Measurements from ENCODE around the gene SLC5A9.
"Not testable (repeated sequence)": the region's sequence is repeated elsewhere in the genome, so short reads cannot be mapped to it uniquely, and the experiment has no call there.

Gene SLC5A9

DNA sequence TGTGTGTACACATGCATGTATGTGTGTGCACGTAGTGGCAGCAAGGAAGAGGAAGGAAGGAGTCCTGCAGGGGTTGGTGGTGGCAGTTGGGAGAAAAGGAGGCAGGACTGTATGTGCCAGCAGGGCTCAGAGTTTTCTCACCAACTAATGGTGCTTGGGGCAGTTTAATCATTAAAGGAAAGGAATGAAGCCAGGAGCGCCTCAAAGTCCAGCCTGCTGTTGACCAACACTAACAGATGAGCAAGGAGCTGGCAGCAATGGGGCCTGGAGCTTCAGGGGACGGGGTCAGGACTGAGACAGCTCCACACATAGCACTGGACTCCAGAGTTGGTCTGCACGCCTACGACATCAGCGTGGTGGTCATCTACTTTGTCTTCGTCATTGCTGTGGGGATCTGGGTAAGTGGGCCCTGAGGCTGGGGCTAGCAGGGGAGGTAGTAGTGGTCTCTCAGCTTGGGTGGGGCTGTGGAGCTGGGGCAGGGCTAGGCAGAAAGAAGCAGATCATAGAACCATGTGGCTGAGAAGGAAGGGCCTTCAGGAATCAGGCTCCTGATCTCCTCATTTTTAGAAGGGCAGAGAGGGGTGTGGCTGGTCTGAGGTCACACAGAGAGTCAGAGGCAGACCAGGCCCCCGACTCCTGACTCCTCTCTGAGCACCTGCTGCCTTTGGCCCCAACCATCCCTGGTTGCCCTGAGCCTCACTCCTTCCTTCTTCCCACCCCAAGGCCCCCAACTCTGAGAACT, at the start of gene SLC5A9:
TSS of gene SLC5A9 (plus strand) at position 216 of the 742 bp plus-strand sequence. CDS start at position 237, 21 bp downstream.
- DNase-seq = no peak

DNA sequence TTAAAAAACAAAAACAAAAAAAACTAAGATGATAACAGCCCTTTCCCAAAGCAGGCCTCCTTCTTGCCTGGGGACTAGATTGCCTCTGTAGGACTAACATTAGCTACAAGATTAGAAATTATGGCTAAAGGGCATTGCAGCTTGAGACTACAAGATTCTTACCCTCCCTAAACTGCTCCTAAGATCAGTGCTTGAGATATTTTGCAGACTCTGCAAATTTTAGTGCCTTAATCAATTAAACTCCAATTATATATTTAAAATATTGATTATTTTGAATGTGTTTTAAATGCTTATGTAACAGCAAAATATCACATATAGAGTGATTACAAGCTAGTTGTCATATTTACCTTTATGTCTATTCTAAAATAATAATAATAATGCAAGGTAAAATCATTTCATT, 47.4 kb upstream of the SLC5A9 start:
- DNase-seq = no peak

DNA sequence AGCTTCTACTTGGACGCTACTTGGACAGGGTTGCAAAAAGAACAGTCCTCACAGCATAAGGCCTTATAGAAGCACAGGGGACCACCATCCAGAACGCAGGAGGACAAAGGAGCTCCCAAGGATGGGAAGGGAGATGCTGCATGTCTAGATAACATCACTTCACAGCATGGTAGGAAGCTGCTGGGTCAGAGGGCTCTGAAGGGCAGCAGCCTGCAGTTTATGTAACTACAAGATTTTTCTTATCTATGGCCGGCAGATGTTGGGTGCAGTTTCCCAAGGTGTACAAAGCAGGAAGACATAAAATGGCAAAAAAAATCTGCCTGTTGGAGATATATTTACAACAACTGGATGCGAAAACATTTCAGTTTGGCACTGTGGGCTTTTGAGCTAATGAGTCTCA, 45.3 kb upstream of the SLC5A9 start:
- DNase-seq = no peak

DNA sequence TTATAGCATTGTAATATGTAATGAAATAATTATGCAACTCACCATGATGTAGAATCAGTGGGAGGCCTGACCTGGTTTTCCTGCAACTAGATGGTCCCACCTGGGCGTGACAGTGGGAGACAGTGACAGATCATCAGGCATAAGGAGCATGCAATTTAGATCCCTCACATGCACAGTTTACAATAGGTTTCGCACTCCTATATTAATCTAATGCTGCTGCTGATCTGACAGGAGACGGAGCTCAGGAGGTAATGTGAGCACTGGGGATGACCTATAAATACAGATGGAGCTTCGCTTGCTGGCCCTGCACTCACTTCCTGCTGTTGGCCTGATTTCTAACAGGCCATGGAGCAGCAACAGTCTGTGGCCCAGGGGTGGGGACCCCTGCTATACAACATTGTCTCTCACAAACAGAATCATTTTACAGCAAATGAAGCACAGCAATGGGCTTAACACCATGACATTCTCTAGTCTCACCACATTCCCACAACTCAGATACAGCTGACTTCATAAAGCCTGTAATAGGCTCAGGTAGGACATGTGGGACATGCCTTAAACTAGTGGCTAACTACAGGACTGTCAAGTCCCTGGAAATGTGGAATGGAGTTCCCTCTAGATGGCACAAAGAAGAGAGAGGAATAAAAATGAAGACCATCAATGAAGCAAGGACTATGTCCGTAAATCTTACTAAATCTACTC, 40.7 kb upstream of the SLC5A9 start:
- no peak for DNase-seq

DNA sequence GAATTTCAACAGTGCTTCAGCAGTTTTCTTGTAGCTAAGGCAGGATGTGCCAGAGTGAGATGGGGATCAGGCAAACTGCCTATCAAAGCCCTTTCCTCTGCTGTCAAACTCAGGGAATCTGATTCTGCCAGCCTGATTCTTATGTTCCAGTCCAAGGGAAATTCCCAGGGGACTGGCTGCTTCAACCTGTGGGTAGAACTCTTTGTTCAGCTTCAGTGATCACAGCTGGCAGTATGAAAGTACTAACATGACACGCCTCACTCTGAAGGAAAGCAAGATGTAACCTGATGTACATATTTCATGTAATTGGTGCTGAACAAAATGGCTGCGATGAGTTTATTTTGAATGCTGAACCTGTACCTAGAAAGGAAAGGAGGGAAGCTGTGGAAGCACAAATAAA, 40.1 kb upstream of the SLC5A9 start:
- DNase-seq = no peak

DNA sequence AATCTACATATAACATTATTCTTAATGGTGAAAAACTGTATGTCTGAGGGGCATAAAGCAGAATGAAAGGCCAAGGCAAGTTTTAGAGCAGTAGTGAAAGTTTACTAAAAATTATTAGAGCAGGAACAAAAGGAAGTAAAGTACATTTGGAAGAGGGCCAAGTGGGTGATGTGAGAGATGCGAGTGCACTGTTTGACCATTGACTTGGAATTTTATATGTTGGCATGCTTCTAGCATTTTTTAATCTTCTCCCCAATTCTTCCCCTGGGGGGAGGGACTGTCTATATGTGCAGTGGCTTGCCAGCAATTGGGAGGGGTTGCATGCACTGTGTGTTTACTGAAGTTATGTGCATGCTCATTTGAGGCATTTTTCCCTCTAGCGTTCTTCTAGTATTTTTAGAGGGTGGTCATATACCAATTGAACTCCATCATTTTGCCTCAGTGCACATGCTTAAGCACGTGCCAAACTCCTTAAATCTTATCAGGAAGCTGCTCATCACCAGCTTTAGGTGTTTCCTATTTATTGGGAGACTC, 36.1 kb upstream of the SLC5A9 start:
- DNase-seq = no peak

DNA sequence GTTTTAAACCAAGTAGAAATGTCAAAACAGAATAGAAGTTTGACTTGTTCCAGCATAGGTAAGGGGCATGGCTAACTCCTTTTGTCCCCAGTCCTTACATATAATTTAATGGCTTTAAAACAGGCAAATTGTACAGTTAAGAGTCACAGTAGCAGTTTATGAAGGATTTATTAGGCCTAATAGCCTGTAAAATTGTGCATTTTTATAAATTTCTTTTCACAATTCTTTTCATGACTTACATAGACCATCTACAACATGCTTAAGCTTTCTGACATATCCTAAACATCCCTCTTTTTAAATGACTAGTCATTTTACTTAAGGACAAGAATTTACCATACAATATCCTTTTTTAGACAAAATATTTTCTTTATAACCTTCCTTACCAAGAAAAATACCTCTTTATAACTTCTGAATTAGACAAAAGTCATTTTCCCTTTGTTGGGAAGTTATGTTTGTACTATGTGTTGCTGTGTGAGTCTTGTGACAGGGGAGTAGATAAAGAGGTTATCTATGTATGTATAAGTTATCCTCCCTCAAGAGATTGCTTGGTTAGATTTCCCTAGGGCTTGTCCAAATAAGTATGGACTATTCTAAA, 34.5 kb upstream of the SLC5A9 start:
- DNase-seq = no peak

DNA sequence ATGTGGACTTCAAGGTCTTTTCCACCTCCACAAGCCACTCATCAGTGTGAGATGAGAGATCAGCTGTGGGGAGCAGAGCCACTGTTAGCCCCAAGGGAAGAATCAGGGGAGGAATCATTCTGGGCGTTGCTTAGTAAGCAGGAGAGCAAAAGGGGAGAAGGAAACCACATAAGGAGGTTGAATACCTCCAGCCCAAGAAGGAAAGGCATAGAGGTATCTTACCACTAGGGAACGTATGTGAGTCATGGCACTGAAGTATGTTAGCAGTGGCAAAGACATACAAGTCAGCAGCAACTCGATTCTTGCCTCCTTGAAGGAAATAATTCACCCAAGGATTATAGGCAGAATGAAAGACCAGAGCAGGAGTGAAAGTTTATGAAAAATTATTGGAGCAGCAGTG, 31.6 kb upstream of the SLC5A9 start:
- DNase-seq = no peak

DNA sequence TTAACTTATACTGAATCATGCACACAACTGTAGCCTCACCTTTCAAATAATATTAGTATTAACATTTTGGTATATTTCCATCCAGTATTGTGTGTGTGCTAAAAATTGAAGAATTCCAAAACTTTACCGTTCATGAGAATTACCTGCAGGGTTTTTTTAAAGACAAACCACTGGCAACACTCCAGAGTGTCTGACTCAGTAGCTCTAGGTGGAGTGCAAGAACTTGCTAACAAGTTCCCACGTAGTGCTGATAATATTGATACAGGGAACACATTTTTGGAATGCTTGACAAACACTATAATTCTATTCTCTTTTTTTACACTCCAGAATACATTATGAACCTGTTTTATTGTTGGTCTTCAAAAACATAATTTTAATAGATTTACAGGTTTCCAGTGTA, 27.7 kb upstream of the SLC5A9 start:
- DNase-seq = no peak

DNA sequence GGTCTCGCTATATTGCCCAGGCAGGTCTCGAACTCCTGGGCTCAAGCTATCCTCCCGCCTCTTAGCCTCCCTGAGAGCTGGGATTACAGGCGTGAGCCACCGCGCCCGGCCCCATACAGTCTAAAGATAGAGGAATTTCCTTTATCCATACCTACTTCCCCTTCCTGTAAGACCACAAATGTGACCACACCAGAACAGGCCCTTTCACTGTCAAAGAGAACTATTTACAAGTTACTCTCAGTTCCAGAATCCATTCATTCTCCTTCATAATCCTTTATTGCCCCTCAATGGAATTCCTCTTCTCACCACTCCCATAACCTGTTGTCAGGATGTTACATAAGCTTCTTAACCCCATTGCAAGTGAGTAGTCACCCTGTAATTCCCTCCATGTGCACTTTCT, 26.3 kb upstream of the SLC5A9 start:
- no peak for DNase-seq

DNA sequence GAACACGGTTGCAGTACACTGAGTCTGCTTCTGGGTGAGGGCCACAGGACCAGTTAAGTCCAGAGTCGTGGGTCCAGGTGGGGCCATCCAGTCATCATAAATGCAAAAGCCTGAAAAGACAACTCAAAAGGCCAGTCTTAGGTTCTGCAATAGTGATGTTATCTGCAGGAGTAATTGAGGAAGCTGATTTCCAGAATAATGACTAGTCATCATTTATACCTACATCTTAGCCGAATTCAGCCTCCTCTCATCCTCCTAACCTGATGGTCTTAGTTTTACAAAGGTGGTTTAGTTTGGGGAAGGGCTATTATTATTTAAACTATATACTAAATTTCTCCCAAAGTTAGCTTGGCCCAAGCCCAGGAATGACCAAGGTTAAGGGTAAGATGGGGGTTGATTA, 23.5 kb upstream of the SLC5A9 start:
- no peak for DNase-seq

DNA sequence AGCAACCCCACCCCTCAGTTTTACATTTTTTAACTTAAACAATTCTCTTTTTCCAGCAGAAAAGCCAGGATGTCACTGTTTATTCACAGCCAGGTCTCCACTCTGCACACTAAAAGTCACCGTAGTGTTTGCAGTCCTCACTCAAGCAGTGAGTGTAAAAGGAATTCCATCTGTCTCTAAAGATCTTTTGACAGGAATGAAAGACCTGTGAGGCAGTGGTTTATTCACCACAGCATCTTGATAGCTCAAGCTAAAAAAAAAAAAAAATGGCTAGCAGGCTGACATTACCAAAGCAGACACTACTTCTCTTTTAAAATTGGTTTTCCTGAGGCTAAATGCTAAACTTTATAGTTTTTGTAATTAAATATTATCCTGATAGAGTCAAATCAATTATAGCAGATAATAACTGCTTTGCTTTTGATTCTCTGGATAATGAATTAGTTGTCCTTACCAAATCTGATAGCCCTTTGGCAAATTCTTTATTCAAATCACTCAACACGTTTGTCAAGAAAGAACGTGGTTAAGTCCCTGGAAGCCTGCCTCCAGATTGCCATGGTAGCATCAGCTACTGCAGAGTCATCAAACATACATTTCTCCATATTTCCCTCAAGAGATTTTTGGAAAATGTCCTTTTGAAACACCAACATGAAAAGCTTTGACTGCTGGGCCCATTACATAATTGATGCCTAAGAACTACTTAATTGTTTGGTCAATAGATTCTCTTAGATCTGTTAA, 22.2 kb upstream of the SLC5A9 start:
- no peak for DNase-seq

DNA sequence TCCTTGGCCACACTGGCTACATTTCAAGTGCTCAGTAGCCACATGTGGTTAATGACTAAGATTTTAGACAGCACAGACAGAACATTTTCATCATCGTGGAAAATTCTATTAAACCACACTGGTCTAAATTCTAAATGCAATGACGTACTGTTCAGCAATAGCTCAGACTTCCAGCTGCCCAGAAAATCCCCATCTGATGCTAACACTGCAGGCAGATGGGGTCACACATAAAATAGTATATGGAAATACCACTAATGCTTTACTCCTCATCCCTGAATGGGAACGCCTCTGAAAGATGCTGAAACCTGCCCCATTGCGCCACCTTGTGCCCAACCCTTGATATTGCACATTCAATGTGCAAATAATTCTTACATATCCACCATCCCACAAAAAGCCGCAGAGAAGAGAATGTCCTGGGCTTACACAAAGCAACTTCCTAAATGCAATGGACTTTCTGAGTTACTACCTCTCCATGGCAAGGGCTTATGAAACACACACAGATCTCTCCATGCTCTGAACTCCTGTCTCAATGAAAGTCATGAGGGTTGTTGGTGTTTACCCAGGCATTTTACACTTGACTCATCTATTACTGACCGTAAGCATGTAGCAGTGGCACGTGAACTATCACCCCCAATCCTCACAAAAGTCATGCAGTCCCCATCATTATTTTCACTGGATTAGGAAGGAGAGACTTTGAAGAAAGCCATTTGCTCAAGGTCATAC, 20.3 kb upstream of the SLC5A9 start:
- DNase-seq = peak; percentile 8 to 9

DNA sequence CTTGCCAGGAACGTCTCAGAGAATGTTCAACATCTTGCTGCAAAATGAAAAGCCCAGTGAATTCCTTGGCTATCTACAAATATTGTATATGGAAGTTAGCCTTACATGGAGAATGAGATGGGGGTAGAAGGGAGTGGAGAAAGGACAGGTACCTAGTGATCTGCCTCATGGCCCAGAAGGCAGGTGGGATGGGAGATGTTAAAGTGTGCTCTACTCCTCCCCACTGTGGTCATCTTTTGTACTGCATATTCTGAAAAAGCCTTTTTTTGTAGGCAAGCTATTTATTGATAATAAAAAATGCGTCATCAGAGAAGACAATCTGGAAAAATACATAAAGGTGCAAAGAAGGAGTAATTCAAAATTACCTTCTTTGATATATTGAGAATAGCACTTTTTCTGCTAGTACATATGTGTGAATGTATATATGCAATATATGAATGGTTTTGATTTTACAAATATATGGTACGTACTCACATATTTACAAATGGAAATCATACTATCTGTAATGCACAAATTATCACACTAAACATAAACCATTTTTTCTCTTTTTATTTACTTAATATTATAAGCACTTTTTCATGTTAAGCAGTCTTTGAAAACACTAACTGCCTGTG, 19.1 kb upstream of the SLC5A9 start:
- DNase-seq = no peak

DNA sequence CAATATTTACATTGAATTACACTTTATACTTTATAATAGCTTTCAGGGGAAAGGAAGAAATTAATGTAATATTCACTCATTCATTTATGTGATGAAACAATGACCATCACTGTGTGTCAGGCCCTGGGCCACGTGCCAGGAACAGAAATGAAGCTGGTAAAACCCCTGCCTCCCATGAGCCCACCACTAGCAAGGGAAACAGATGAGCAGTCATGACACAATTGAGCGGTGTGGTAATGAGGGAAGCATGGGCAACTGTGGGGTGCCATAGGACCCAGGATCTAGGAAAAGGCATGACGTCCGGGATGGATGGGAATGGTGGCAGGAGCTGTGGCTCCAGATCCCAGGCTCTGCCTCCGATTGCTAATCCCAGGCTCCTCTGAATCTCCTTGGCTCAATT, 17.0 kb upstream of the SLC5A9 start:
- DNase-seq = no peak

DNA sequence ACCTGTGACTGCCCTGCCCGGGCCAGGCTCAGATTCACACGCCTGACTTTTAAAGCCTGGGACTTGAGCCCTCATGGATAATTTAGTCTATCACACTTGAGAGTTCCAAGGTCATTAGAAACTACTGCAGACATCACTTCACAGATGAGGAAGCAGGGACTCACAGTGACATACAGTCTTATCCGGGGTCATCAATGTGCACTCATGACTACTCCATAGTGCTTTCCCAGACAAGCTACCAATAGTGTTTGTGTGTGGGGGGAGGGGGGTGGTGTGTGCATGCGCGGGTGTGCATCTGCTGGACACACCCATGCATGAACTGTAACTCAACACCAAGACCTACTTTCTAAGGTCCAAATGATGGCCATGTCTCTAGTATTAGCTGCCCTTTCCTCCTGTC, 16.1 kb upstream of the SLC5A9 start:
- no peak for DNase-seq

DNA sequence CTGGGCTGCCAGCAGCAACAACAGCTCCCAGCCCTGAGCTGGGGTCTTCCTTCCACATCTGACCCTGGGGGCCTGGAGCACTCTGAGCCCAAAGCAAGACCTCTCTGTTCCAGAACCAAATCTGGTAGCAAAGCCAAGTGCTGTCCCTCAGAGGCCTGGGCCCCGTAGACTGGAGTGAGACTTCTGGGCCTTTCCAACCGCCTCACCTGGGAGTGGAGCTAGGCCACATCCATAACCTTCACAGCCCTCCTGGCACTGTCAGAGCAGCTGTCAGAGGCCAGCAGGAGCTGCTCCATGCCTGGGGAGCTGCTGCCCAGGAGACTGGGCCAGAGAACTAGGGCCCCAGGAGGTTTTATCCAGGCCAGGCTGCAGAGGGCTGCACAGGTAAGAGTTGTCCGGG, 15.4 kb upstream of the SLC5A9 start:
- DNase-seq = no peak

DNA sequence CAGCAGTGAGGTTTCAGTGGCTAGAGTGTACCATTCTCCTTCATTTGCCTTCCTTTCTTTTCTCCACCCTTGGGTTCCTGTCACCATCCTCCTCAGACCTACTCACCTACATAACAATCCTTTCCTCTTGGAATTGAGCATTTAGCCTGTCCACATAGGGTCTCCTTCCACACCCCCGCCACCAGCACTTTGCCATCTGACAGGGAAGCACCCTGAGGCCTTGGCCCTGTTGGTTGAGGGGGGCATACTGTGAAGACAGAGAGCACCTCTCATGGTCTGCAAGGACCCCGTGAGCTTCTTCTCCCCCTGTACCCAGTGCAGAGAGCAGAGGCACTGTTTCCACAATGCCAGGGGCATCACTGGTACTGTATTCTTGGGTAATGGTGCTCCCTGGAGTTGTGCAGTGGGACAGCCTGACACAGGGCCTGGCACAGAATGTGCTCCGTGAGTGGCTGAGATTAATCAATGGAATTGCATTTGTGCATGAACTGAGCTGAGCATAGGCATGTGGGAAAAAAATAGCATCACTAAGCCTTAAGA, 14.9 kb upstream of the SLC5A9 start:
- DNase-seq = no peak

DNA sequence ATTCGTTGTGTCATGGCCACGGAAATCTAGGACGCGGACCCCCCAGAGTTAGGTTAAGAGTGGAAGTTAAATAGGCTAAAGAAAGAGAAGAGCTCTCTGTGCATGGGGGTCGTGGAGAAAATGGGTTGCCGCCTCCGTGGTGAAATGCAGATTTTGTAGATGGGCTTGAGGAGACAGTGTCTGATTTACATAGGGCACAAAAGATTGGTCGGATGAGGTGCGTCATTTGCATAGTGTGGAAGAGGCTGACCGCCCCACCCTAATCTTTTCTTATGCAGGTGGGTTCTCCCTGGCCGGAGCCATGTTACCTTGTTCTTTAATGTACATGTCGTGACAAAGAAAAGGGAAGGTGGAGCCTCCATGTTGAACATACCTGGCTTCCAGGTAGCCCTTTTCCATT, 14.3 kb upstream of the SLC5A9 start:
- no peak for DNase-seq

DNA sequence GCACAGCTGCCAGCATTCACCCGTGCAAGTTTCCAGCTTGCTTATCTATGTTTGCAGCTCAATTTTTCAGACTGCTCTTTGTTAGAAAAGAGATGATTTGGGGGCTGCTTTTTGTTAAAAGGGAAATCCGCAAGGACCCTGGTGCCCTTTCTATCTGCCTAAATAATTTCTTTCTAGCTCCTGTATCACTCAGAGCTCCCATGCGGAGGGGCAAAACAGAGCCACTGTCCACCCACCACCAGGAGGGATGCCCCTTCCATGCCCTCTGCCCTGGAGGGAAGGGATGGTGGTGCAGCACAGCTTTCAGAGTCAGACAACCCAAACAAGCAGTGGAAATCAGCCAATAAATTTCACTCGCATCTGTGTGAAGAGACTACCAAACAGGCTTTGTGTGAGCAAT, 13.9 kb upstream of the SLC5A9 start:
- DNase-seq = no peak

DNA sequence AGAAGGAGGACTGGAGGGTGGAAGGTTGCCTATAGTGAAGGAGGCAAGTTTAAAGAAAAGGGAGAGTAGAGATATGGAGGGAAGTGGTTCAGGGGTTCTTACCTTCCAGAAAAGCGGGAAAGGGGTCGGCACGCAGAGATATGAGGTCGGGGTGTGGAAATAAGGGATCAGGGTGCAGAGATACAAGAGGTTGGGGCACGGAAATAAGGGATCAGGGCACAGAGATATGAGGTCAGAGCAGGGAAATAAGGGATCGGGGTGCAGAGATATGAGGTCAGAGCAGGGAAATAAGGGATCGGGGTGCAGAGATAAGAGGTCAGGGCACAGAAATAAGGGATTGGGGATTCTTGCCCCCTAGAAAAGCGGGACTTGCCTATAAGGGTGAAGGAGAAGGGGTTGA, 9.1 kb upstream of the SLC5A9 start:
- DNase-seq = not testable (repeated sequence)

DNA sequence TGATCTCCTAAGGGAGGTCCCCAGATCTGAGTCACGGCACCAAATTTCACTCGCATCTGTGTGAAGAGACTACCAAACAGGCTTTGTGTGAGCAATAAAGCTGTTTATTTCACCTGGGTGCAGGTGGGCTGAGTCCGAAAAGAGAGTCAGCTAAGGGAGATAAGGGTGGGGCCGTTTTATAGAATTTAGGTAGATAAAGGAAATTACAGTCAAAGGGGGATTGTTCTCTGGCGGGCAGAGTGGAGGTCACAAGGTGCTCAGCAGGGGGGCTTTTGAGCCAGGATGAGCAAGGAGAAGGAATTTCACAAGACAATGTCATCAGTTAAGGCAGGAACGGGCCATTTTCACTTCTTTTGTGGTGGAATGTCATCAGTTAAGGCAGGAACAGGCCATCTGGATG, 8.2 kb upstream of the SLC5A9 start:
- not testable (repeated sequence) for DNase-seq

Measured in bone marrow (tissue), 2 donors.